Fibroblast of peridontal ligament (primary cell): ENCODE measurements around the gene GNG8.
A peak's percentile ranks its signal among the peaks of the same experiment; 100 is the strongest.

Source experiments
- DNase-seq: peaks from one replicate; pipeline ENCODE4 v3.0.0-alpha.2; 2010; ENCODE audit errors: extremely low read depth

GNG8 gene

DNA sequence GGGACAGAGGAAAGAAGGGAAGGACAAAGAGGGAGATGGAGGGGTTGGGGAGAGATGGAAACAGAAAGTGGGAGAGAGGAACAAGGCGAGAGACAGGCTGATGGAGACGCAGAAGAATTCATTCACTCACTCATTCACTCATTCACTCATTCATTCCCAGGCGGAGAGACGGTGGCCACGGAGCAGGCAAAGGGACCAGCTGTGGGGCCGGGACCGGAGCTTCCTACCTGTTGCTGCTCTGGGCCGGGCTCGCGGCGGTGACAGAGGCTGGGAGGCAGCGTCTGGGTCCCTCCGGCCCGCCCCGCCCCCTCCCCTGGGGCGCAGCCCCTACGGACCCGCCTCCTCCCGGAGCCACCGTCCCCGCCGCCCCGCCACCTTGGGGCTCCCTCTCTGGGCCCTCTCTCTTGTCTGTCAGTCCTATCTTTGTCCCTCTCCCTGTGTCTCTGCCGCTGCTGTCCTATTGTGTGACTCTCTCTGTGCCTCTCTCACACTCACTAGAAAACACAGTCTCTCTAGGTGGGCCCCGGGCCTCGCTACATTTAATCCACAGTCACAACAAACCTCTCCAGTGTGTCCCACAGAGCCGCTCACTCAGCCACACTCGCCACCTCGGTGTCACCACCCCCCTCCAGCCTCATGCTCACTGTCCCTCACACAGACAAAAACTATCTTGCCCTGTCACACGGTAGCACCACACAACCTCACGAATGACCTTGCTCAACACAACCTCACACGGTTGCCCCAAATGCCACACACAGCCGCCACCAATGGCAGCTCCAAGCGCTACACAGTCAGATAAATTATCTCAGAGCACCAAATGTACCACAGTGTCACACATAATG lies at the start of gene GNG8:
TSS of gene GNG8 (minus strand) at position 283 of the 842 bp plus-strand sequence. CDS start 1,520 bp downstream, outside the sequence.
- DNase-seq = no peak

DNA sequence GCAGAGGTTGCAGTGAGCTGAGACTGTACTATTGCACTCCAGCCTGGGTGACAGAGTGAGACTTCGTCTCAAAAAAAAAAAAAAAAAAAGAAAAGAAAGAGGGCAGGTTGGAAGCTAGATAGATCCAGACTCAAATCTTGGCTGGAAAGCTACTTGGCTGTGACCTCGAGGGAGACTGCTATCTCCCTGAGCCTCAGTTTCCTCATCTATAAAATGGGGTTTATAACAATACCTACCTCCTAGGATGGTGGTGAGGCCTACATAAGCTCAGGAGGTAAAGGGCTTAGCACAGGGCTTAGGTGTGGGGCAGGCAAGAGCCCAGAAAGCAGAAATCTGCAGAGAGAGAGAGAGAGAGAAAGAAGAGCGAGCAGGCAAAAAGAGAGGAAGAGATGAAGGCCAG lies 49.2 kb upstream of the GNG8 start:
- no peak for DNase-seq

DNA sequence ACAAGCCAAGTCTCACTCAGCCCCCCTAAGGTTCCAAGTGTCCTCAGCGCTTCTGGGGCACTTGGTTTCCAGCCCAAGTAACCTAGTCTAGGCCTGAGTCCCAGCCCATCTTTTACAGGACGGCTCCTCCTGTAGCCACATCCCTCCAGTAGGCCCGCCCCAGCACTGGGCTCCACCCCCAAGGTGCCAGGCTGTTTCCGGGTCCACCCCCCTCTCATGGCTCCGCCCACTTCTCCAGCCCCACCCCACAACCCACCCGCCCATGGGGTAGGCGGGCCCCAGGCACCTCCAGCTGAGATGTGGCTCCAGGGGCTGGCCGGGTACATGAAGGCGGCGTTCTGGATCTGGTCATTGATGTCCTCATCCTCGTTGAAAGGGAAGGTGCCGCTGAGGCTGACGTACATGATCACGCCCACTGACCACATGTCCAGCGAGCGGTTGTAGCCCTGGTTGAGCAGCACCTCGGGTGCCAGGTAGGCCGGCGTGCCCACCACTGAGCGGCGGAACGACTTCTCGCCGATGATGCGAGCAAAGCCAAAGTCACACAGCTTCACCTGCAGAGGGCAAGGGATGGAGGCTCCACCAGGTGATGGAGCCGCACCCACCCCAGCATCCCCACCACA lies 42.2 kb upstream of the GNG8 start:
- no peak for DNase-seq

DNA sequence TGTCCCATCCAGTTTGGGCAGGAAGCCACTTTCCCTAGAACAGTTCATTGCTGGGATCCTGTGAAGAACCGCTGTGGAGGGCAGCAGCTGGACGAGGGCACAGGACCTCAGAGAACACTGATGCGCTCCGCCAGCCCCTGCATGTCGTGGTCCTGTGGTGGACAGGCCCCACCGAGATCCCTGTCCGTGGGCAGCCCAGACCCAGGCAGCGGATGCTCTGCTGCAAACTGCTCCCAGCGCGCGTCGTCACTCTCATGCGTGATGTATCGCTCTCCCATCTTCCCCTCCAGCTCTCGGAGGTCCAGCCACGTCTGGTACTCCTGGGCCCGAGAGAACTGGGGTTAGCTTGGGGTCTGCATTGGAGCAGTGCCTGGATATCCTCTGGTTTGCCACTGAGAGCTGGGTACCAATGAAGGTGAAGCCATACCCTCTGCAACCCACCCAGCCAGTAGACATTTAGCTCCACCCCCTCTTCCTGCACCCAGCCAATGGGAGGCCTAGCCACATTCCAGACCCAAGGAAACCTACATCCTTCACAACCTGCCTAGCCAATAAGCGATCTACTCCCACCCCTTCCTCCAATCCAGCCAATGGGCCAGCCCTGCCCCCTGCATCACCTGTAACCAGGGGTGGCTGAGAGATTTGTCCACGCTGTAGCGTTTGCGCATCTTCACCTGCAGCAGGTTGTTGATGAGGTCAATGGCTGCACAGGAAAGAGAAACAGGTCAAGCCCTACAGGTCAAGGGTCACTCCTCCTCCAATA lies 38.6 kb upstream of the GNG8 start:
- DNase-seq = no peak

DNA sequence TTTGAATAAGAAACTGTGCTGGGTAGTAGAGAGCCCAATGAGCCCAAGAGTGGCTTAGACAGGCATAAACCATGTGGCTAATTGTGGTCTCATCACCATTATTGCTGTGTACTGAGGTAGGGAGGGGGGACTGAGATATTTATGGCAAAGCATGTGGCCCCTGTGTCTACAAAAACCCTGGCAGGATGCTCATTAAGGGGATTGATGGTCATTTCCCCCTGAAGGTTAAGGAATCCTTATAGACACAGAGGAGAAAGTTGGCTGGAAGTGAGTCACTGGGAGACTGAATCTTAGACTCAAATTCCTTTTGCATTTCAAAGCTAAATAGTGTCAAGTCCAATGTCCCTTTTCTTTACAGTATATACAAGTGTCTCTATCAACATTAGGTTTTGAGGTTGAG lies 34.8 kb upstream of the GNG8 start:
- no peak for DNase-seq

DNA sequence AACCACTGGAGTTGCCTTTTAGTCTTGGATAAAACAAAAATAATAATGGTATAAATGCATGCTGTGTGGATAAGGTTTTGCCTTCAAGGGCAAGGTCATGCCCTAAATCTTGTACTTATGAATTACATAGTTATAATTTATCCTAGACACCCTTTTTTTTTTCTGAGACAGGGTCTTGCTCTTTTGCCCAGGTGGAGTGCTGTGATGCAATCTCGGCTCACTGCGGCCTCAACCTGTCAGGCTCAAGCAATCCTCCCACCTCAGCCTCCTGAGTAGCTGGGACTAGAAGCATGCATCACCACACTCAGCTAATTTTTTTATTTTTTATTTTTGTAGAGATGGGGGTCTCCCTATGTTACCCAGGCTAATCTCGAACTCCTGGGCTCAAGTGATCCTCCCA lies 32.7 kb upstream of the GNG8 start:
- no peak for DNase-seq

DNA sequence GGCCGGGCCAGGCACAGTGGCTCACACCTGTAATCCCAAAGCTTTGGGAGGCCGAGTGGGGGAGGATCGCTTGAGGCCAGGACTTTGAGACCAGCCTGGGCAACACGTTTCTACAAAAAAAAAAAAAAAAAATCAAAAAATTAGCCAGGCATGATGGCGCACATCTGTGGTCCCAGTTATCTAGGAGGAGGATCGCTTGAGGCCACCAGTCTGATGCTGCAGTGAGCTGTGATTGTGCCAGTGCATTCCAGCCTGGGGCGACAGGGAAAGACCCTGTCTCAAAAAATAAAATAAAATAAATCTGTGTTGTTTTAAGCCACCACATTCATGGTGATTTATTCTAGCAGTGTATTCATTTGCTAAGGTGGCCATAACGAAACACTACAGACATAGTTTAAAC lies 29.1 kb upstream of the GNG8 start:
- no peak for DNase-seq

DNA sequence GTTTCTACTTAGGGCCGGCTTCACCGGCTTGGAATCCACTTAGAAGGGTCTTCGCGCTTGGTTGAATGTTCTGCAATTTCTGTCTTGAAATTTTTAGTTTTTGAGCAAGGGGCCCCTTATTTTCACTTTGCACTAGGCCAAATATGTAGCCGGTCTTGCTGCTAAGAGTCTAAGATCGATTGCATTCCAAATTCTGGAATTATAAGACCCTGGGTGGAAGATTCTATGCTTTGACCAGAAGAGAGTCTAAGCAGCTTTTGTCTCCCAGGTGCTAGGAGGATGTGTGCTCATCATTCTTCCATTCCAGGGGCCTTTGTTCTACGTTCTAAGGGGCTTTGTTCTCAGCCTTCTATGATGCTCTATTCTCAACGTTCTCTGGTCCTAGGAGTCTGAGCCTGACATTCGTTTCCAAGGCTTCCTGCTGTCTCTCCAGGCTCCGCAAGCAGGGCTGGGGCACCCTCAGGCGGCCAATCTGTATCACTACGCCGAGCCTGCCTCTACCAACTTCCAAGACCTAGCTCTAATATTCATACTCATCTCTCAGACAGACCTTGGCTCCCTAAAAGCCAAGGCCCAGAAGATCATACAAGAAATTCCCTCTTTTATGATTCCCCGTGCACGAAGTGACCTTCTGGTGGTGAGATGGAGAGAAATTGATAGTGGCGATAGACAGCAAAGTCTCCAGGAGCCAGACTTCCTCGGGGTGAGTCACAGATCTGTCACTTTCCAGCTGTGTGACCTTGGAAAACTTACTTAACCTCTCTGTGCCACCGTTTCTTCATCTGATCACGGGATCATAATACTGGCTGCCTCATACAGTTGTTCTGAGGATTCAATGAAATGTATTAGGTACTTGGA lies 26.0 kb upstream of the GNG8 start:
- DNase-seq = peak; percentile 89

DNA sequence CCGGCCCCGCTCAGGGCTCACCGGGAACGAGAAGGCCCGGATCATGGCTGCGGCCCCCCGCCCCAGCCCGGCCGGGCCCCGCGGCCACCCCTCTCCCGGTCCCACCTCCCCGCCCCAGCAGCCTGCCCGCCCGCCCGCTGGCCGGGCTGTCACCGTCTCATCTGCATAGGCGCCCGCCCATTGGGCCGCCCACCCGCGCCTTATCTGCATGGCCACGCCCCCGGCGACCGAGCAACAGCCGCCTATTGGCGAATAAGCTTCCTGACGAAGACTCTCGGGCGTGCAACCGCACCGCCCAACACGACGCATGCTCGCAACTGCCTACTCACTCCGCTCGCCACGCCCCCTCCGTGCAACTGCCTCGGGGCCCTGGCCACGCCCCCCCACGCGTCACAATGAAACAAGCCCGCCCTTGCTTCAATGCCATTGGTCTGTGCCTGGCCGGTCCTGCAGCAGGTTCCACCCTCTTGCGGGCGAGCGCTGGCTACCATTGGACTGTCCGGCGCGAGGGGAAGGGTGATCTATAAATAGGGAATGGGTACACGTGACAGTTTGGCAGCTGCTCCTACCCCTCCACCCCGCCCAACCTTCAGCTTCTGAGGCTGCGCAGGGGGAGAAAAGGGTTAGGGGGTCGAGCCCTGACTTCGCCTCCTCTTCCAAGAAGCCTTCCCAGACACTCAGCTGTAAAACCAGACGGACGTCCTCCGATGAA lies 25.2 kb upstream of the GNG8 start, which contains the start of gene DACT3:
TSS of gene DACT3 (minus strand) at position 163 of the 712 bp plus-strand sequence. CDS start at position 45, 118 bp downstream.
- peak; percentile 99 for DNase-seq

DNA sequence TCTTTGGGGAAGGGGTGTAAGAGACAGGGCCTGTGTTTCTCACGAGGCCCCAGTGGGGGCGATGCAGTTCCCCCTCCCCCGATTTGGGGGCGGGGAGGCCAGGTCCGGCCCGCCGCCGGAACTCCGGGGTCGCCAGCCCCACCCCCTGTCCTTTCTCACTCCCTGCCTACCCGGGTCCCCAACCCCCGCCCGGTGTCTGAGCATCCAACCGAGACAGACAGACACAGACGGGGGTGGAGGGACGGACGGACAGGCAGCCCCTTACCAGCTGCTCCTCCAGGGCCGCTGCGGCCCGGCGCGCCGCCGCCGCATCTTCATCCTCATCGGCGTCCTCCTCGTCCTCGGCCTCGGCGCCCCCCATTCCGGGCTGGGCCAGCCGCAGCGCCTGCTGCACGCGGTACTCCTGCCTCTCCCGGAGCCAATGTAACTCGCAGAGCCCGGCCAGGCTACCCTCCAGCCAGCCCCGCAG lies 24.6 kb upstream of the GNG8 start:
- DNase-seq = no peak

DNA sequence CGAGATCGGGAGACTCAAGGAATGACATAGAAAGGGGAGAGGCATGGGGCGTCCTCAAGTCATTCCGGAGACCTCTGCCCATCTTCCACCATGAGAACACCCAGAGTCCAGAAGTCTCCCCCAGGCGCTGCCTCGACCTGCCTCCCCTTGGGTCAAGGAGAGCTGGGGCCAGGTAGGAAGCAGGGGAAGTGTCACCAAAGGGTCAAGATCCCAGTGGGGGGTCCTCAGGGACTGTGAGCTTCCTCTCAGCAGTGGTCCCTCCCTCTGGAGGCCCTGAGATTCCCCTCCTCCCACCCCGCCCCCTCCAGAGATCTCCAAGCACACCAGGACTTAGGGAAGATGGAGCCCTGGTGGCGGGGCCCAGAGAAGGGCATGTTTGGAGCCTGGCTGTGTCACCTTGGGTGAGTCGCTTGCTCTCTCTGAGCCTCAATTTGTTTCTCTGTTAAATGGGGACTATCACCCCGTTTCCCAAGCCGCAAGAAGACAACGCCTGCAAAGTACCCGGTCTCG lies 24.1 kb upstream of the GNG8 start:
- DNase-seq = no peak

DNA sequence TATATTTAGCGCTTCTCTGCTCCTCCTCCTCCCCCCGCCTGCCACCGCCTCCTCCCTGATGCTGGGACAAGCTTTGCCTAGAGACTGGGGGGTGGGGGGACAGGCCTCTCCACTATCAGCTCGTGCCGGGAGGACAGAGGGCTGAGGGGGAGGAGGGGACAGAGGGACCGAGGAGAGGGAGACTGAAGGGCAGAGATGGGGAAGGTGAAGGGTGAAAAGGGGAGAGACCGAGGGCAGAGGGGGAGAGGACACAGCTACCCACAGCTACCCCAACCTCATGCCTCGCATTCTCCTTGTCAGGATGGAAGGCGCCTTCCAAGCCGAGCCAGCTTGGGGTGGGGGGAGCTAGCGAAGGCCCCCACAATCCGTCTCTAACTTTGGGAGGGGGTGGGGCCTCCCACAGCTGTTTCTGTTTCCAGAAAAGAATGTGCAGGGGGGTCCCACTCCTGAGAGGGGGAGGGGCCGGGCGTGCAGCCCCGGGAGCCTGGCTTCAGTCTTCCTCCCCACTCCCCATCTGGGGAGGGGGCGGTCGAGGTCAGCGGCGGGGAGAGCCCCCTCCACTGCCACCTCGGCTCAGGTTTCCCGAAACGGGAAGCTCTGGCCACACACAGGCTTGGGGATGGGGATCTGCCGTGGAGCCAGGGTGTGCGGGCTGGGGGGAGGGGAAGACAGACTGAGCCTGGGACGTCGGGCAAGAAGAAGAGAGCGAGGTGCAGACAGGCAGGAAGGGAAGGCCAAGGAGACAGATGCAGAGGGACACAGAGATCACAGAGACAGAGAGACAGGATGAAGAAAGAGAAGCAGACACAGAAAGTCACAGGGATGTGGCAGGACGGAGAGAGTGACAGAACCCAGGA lies 23.4 kb upstream of the GNG8 start:
- no peak for DNase-seq

DNA sequence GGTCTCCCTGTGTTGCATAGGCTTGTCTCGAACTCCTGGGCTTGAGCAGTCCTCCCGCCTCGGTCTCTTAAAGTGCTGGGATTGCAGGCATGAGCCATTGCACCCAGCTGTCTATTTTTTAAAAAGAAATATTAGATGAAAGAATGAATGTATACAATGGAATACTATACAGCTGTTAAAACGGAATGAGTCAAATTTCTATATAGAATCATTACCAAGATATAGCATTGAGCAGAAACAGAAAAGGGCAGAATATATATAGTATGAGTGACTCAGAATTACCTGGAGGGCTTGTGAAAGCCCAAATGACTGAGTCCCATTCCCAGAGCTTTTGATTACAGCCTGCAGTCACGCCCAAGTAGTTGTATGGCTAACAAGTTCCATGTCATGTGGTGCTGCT lies 20.5 kb upstream of the GNG8 start:
- DNase-seq = no peak

DNA sequence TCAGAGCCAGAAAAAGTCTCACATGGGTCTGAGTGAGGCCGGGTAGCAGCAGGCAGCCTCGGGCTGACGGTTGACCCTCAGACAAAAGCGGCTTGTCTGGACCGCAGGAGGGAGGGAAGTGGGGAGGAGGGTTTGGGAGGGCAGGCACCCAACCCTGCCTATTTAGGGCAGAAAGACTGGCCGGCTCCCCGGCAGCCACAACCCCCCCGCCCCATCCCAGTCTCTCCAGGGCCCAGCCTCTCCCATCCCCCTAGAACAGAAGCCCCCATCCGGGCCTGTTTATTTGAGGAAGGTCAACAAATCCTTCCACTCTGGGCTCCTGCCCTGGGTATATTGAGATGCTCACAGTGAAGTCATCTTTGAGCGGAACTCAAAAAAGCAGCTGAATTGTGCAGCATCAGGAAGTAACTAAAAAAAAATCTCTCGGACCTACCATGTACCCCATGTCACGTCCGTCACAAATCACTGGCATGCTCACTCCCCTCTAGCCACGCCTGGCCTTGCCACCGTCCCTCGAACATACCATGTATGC lies 18.7 kb upstream of the GNG8 start:
- no peak for DNase-seq

DNA sequence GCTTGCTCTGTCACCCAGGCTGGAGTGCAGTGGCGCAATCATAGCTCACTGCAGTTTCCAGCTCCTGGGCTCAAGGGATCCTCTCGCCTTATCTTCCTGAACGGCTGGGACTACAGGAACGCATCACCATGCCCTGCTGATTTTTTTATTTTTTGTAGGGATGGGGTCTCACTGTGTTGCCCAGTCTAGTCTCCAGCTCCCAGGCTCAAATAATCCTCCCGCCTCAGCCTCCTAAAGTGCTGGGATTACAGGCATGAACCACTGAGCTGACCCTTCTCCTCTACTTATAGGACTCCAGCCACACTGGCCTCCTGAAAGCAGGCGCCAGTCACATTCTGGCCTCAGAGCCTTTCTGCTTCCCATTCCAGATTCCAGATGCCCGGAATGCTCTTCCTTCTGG lies 14.4 kb upstream of the GNG8 start:
- no peak for DNase-seq

DNA sequence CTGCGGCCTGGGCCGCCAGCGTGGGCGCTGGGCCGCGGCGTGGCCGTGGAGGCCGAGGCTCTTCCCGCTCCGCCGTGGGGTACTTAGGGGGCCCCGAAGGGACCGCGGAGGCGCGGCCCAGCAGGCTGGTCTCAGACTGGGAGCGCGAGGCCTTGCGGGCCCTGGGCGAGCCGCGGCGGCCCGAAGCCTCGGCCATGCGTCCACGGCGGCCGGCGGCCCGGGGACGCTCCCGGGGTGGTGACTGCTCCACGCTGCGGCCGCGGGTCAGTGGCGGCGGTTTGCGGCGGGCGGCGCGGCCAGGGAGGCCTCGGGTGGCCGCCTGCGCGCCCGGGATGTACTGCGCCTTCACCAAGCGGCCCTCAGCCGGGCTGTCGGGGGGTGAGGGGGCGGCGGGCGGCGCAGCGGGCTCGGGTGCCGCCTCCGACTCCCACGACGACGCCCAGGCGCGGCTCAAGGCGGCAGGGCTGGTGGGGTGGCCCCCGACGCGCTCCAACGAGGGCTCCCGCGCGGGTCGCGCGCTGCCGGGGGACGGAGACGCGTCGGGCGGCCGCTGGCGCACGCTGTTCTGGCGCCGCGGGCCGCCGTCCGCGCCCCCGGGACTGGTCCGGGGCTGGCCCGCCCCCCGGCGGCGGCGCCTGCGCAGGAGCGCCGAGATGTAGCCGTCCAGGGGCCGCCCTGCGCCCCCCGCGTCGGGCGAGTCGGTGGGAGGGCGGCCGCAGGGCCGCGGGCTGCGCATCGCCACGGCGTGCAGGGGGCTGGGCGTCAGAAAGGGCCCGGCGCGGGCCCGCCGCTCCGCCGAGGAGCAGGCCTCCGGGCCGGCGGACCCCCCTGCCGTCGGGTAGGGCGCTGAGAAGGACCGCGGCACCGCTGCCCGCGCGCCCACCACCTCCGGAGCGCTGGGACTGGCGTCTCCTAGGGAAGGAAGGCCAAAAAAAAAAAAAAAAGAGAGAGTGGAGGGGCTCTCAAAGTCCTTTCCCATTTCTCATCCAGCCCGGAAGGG lies 13.3 kb upstream of the GNG8 start:
- no peak for DNase-seq

DNA sequence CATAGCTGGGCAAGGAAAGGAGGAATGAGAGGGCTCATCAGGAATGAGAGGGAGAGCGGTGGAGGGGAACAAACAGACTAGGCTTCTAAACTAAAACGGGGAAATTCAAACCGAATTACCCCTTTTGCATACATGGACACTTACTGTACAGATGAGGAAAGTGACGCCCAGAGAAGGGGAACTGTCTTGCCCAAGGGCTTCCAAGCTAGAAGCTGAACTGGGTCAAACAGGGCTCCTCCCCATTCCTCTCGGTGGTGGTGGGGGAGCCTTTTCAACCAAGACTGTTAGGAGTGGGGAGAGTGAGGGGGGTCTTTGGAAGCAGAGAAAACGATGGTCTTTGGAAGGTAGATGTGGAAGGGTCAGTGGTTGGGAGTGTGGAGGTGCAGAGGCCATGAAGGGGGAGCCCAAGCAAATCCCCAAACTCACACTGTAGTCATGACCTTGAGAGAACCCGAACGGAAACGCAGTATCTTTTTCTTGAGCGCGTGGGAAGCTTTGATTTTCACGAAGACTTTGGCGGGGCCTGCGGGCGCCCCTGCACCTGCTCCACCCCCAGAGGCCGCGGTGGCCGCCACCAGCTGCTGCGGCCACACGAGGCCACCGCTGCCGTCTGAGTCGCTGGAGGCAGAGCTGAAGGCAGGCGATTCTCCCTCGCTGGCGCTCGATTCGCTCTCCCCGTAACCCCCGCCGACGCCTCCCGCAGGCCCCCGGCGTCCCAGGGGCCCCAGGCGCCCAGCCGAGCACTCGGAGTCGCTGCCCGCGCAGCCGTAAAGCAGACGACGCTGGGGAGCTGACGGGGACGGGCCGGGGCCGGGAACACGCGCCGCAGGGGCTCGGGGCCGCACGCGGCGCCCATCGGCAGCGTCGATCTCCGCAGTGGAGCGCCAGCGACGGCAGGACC lies 12.3 kb upstream of the GNG8 start:
- DNase-seq = no peak
